OCI-LY3 (cell line): ENCODE measurements around the gene PAXIP1.

Source experiments
- CTCF ChIP-seq: fragments of 200-600, 300-600 bp; sonication (generic); IDR thresholded peaks from 2 replicates; pipeline ENCODE4 v1.5.1; 2014; ENCODE audit warnings: antibody characterized with exemption, low read length, low read depth
- EZH2phosphoT487 ChIP-seq: fragments of 200-600 bp; shearing (Covaris generic); IDR thresholded peaks from 2 replicates; pipeline ENCODE4 v1.6.1; 2018; ENCODE audit warnings: antibody characterized with exemption, mixed run types, low read depth

- no peak for TF ChIP-seq CTCF
- TF ChIP-seq EZH2phosphoT487: no peak
Measured at GRCh38 chr7:155011086-155011485, 8.2 kb upstream of the PAXIP1 start.
